CD4-positive, alpha-beta T cell treated with Interleukin-17A for 1 hour (primary cell): ENCODE results near the gene CNIH2.
"Not testable (repeated sequence)": the region's sequence is repeated elsewhere in the genome, so short reads cannot be mapped to it uniquely, and the experiment has no call there.

Experiments used
- DNase-seq: peaks from one replicate; pipeline ENCODE4 v3.0.0-alpha.2; 2020

CNIH2 gene

DNA sequence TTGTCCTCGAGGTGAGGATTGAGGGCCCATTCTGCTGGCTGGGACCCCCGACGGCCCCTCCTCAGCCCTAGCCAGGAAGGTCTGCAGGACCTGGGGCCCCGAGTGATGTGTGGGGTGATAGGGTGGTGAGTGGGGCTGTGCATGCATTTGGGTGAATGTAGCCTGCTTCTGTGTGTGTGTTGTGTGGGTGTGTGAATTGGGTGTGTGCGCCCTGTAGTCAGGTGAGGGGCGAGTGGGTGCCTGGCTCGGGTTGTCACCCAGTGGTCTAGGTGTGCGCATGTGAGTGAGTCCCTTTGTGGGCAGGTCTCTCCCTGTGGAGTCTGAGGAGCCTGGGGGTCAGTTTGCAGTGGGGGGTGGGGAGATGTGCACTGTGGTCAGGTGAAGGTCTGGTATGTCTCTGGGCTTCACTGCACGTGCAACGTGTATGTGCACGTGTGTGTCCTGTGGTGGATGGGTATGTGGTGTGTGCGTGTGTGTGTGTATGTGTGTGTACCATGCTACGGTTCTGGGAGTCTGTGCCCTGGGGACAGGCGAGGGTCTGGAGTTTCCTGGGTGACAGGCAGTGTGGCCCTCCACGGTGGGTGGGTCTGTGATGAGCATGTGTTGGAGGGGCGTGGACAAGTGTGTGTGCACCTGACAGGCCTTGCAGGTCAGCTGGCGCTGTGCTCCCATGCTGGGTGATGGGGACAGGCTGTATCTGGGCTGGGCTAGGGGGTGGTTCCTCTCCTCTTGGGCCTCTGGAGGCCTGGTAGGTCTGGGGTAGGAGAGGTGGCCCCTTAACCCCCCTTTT is 14.8 kb downstream of the CNIH2 start:
- no peak for DNase-seq

- DNase-seq, result no peak
Observed at GRCh38 chr11:66293352-66293751, 15.4 kb downstream of the CNIH2 start.

- DNase-seq, result no peak
Observed at GRCh38 chr11:66293777-66294625, 16.0 kb downstream of the CNIH2 start.

GRCh38 chr11:66294626-66295620 is 16.9 kb downstream of the CNIH2 start:
- no peak for DNase-seq

DNA sequence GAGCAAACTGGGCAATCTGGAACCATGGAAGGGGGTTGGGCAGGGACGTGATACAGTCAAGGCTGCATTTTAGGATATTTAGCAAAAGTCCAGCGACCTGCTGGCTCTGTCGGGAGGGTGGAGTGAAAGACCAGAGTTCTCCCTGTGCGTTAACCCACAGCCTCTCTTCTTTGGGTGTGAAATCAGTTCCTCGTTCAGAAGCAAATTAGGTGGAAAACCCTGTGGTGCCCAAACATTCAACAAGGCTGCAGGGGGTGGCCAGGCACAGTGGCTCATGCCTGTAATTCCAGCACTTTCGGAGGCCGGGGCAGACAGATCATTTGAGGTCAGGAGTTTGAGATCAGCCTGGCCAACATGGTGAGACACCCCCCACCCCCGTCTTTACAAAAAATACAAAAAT is 19.6 kb downstream of the CNIH2 start:
- no peak for DNase-seq

GRCh38 chr11:66299186-66299585 is 21.2 kb downstream of the CNIH2 start:
- no peak for DNase-seq

- DNase-seq, result no peak
Observed at GRCh38 chr11:66302656-66303055, 24.7 kb downstream of the CNIH2 start.

DNA sequence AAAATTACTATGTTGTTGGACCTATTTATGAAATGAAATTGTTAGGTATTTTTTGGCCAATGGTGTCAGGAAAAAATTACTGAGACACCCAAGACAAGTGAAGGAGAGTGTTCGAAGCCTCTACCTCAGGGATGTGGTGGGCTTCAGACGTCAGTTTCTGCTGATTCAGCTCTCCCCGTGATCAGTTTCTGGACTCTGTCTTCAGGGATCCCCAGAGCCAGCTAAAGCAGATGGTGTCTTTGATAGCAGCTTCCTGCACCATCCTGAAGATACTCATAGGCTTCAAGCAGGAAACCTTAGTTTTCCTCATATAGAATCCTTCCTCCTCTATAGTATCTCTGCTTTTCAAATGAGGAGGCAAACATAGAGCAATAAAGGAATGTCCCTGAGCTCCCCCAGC is 31.5 kb downstream of the CNIH2 start:
- DNase-seq, result no peak

DNA sequence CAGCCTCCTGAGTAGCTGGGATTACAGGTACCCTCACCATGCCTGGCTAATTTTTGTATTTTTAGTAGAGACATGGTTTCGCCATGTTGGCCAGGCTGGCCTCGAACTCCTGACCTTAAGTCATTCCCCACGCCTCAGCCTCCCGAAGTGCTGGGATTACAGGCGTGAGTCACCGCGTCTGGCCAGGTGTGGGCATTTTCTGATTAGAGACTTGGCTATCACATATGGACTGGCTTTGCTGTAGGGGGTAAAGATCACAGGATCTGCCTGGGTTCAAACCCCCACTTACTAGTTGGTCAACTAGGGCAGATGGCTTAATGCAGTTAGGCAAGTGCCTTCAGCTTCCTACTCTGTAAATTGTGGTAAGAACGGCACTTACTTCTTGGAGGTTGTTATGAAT is 32.3 kb downstream of the CNIH2 start:
- no peak for DNase-seq

DNA sequence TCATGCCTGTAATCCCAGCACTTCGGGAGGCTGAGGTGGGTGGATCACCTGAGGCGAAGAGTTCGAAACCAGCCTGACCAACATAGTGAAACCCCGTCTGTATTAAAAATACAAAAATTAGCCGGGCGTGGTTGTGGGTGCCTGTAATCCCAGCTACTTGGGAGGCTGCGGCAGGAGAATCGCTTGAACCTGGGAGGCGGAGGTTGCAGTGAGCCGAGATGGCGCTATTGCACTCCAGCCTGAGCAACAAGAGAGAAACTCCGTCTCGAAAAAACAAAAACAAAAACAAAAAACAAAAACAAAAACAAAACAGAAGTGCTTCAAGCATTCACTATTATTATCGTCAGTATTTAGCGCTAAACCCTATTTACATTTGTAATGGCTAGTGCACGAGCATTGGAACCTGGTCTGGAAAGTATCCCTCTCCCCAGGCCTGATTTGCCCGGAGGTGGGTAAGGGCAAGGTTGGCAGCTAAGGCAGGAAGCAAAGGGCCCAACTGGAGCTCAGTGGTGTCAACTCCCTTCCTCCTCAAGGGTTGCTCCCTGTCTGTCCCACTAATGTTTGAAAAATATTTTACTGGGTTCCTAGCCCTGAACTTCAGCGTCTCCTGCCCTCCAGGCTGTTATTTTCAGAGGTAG is 32.9 kb downstream of the CNIH2 start:
- not testable (repeated sequence) for DNase-seq

DNA sequence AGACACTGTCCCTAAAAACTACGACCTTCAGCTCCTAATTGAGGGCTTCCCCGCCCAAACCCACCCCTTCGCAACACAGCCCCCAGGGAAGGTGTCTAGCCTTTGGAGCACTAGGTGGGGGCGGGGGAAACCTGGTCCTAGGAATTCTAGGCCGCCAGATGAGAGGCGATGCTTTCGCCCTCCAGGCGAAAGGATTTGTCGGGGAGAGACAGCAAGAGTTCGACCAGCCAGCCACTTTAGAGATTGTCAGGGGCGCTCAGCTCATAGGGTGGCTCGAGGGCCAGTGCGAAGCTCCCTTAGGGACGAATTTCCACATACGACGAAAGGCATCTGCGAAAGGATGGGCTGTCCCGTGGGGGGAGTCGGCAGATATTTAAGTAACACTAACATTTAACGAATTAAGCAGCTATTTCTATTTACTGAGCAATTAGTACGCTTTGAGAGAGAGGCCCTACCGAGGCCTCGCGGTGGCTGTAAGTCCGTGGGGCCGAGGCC is 33.5 kb downstream of the CNIH2 start:
- DNase-seq, result no peak

DNA sequence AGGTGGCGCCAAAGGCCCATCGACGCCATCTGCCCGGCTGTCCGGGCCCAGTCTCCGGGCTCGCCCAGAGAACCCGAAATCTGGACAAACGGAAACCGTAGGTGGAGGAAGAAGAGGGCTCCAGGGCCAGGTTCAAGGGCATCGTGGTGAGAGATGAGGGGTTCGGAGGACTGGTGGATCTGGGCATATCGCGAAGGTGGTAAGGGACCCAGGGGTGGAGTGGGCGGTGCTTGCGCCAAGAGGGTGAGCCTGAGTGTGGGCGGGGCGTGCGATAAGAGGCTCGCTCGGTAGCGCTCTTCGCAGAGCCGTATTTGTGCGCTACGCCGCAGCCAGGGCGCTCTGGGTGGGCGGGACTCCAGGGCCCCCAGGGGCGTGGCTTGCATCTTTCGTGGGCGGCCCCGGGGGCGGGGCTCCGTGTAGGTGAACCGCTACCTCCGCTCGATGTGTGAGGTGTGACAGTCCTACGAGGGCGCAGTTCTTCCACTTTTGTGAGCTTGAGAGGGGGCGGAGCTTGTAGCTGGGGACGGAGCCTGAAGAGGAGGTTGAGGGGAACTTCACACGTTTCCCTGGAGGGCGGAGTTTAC is 34.1 kb downstream of the CNIH2 start:
- DNase-seq, result peak; percentile 99

- DNase-seq, result peak; percentile 99
Observed at GRCh38 chr11:66312549-66313320, 34.8 kb downstream of the CNIH2 start.

- no peak for DNase-seq
Observed at GRCh38 chr11:66313321-66314185, 35.6 kb downstream of the CNIH2 start.

GRCh38 chr11:66314186-66314501 is 36.2 kb downstream of the CNIH2 start:
- DNase-seq, result no peak

DNA sequence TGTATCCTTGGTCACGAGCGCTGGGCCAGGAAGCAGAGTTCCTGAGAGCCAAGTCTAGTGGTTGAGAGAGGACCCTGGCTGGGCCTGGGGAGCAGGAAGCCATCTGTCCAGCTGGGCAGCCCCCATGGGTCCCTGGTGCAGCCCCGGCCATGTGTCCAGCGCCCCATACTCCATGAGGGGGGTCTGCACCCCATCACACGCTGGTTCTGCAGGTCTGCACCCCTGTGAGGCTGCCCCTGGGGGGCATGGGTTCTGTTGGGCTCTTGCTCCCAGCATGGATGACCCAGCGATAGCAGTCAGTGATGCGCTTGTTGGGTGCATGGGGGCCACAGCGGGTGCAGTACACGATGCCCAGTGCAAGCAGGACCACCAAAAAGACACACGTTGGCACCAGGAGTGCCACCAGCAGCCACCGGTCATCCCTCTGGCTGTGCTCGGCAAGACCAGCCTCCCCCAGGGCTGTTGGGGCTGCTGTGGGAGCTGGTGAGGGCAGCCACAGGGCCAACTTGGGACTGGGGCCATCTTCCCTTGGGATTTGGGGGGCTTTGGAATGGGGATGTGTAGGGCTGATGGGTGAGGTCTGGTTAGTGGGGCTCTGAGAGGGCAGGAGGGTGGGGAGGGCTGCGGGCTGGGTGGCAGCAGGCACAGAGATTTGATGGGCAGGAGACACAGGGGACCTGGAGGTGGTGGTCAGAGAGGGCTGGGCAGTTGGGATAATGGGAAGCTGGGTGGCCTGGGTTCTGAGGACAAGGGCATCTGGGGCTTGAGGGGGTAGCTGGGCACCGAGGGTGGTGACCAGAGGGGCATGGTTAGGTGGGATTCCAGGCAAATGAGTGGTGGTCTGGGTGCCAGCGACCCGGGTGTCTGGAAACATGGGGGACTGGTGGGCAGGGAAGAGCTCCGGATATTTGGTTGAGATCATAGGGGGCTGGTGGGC is 36.9 kb downstream of the CNIH2 start:
- no peak for DNase-seq

GRCh38 chr11:66315498-66315885 is 37.5 kb downstream of the CNIH2 start:
- DNase-seq, result no peak

- no peak for DNase-seq
Observed at GRCh38 chr11:66315921-66316811, 38.2 kb downstream of the CNIH2 start.
